GM21528 (cell line): ENCODE data around the gene ADAM23.
"Not testable (repeated sequence)": the region's sequence is repeated elsewhere in the genome, so short reads cannot be mapped to it uniquely, and the experiment has no call there.

Experiments
- ATAC-seq: cut with Tn5 transposase; IDR thresholded peaks from one replicate; pipeline ENCODE4 v1.9.1; 2021; ENCODE audit warnings: mild to moderate bottlenecking, moderate library complexity; ENCODE audit not compliant: unreplicated experiment, low FRiP score

The ADAM23 gene, protein sequence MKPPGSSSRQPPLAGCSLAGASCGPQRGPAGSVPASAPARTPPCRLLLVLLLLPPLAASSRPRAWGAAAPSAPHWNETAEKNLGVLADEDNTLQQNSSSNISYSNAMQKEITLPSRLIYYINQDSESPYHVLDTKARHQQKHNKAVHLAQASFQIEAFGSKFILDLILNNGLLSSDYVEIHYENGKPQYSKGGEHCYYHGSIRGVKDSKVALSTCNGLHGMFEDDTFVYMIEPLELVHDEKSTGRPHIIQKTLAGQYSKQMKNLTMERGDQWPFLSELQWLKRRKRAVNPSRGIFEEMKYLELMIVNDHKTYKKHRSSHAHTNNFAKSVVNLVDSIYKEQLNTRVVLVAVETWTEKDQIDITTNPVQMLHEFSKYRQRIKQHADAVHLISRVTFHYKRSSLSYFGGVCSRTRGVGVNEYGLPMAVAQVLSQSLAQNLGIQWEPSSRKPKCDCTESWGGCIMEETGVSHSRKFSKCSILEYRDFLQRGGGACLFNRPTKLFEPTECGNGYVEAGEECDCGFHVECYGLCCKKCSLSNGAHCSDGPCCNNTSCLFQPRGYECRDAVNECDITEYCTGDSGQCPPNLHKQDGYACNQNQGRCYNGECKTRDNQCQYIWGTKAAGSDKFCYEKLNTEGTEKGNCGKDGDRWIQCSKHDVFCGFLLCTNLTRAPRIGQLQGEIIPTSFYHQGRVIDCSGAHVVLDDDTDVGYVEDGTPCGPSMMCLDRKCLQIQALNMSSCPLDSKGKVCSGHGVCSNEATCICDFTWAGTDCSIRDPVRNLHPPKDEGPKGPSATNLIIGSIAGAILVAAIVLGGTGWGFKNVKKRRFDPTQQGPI

DNA sequence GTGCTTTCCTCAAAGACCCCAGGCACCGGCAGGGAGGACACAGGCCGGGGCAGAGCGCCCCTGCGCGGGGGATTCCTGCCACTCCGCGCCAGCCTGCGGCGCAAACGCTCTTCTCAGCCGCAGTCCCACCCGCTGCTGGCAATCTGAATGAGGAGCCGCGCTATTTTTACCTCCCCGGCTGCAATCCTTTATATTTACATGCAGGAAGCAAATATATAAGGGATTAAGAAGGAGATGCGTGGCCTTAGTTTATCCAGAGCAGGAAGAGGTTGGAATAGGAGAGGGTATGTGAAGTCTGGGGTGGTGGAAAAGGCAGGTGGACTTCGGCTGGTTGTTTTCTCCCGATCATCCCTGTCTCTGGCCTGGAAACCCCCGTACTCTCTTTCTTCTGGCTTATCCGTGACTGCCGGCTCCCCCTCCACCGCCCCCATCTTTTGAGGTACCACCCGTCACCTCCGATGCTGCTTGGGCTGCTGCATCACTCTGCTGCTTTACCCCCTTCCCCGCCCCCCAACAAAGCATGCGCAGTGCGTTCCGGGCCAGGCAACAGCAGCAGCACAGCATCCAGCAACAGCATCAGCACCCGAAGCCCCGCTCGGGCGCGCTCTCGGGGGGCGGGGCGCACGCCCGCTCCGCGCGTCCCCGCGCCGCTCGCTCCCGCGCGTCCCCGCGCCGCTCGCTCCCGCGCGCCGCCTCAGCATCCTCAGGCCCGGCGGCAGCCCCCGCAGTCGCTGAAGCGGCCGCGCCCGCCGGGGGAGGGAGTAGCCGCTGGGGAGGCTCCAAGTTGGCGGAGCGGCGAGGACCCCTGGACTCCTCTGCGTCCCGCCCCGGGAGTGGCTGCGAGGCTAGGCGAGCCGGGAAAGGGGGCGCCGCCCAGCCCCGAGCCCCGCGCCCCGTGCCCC, at the start of gene ADAM23:
ADAM23 (plus strand) TSS at position 700 of the 902 bp plus-strand sequence. CDS start 335 bp downstream, outside the sequence.
- ATAC-seq: peak; percentile 59

DNA sequence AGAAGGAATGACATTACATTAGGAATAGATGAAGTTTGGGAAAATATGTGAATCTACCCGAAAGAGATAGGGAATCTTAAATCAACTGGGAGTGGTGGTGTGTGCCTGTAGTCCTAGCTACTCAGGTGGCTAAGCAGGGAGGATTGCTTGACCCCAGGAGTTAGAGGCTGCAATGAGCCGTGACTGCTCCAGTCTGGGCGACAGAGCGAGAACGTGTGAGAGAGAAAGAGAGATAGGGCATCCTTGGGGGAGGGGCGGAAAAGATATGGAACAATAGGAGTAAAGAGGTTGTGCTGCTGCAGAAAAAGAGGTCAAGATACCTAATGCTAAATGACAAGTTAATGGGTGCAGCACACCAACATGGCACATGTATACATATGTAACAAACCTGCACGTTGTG, 47.1 kb upstream of the ADAM23 start:
- ATAC-seq: no peak

DNA sequence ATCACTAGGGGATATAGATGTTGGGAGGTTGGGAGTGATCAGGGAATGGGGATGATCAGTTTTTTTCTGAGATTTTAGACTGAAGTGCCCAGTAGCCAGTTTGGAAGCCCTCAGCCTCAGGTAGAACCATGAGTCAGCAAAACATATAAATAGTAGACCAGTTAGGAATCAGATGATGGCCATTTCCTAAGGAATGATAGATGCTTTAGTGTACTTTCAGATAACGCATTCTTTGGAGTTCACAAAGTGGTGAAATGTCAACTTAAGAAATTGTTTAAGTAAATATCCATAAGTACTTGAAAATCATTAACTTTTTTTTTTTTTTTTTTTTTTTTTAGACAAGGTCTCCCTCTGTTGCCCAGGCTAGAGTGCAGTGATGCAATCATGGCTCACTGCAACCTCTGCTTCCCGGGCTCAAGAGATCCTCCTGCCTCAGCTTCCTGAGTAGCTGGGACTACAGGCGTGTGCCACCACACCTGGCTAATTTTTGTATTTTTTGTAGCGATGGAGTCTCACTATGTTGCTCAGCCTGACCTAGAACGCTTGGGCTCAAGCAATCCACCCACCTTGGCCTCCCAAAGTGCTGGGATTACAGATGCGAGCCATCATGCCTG, 40.3 kb upstream of the ADAM23 start:
- ATAC-seq: not testable (repeated sequence)

DNA sequence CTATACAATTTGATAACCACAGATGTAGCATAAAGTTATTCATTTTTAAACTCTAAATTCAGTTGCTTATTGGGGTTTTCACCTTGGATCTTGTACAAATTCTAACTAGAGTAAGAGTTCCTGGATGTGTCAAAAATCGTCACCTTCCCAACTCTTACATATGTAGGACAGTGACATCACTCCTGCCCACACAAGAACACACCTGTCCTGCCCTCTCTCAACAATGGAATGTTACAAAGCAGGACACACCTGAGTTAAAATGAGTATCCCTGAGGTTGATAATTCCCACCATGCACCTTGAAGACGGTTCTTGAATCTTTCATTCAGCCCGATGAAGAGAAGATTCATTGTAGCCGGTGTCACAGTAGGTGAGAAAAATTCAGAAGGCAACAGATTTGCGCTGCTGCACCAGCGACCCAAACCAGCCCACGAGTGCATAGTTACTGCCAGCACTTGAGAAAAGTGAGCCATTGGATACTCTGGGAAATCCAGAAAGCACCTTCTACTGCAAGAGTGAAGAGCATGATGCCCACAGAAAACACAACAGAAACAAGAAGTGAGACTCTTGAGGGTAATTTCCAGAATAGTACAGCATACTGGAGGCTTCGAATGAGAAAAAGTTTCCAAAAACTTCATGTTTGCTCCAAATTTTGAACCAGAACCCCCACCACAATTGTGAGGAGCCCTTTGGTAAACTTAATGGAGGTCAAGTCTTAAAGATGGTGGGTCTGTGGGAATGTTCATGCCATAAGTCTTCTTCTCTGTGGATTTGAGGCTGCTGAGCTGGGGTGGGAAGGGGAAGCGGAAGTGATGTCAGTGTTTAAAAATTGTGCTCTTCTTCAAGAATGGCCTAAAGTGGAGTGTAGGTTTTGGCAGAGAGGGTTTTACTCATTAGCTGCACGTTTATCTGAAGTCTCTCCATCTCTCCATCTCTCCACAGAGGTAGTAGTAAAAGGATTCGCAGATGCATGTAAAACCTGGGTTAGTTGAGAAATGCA, 34.7 kb upstream of the ADAM23 start:
- peak; percentile 90 for ATAC-seq

DNA sequence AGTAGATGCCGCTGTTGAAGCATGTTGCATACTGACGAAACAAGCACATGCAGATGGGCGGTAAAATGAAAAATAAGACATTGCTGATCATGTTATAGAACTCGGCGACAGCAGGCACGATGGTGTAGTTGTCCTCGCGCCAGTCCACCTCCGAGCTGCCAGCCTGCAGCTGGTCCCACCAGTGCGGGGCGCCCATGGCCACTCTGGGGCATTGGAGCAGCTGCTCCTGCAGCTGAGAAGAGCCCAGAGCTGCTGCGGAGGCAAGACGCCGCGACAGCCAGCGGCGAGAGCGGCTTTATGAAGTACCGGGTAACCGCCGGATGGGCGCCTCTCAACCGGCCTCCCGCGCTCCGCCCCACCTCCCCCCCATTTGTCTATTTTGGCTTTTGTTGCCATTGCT, 32.6 kb upstream of the ADAM23 start:
- ATAC-seq: no peak

DNA sequence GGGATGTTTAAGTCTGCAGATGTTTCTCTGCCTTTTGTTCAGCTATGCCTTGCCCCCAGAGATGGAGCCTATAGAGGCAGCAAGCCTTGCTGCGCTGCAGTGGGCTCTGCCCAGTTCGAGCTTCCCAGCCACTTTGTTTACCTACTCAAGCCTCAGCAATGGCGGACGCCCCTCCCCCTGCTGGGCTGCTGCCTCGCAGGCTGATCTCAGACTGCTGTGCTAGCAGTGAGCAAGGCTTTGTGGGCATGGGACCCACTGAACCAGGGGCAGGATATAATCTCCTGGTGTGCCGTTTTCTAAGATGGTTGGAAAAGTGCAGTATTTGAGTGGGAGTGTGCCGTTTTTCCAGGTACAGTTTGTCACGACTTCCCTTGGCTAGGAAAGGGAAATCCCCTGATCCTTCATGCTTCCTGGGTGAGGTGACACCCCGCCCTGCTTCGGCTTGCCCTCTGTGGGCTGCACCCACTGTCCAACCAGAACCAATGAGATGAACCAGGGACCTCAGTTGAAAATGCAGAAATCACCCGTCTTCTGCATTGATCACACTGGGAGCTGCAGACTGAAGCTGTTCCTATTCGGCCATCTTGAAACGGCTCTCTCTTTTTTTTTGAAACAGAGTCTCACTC, 27.6 kb upstream of the ADAM23 start:
- no peak for ATAC-seq

DNA sequence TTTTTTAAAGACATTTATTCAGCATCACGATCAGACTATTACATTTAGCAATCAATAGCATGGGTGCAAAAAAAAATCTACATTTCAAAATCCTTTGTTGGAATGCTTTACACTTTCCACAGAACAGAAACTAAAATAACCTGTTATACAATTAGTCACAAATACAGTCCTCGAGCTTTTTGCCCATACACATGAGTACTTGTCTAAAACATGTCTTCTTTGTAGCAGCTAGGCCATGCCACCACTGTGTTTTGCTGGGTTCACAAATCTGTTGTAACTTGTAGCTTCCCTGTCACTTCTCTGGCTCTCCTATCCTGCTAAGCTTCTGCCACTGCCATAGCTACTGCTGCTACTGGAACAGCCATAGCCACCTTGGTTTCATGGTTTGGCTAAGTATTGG, 24.4 kb upstream of the ADAM23 start:
- no peak for ATAC-seq

DNA sequence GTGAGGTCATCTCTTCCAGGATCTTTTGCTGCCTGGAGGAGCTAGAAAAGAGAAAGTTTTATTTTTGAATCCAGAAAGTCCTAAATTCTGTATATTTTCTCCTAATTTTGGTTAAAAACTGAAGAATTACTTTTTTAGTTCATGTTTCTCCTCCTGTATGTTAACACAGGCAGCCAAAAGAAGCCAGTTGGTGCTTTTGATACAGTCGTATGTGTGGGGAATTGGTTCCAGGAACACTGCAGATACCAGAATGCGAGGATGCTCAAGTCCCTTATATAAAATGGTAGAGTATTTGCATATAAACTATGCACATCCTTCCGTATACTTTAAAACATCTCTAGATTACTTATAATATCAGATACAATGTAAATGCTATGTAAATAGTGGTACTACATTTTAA, 22.6 kb upstream of the ADAM23 start:
- ATAC-seq: no peak

DNA sequence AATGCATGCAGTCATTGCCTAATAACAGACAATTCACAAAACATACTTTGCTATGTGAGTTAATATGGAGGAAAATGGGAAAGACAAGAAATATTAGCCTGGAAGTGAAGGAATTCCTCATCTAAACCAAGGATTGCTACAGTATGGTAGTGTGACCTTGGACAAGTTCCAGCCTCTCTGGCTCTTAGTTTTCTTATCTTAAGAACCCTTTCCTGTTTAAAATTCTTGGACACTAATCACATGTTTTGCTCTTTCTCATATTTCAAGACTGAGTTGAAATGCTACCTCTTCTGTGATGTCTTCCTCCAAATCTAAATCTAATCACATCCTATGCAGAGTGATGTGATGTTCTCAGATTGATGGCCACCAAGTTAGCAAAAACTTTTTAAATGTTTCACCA, 20.8 kb upstream of the ADAM23 start:
- no peak for ATAC-seq

DNA sequence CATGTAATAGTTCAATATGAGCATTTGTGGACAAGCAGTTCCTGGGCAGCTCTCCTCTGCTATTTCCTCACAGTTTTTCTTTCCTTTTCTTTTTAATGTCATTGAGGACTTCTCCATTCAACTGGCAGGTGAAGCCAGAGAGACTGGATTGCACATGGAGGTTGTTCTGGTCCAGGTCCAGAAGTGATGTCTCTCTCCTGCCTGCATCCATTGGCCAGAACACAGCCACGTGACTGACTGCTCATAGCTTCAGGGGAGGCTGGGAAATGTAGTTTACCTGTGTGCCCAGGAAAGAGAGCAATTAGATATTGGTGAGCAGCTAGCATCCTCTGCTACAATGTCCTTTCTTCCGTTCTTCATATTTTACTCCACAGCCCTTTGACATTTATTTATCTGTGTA, 20.2 kb upstream of the ADAM23 start:
- no peak for ATAC-seq

DNA sequence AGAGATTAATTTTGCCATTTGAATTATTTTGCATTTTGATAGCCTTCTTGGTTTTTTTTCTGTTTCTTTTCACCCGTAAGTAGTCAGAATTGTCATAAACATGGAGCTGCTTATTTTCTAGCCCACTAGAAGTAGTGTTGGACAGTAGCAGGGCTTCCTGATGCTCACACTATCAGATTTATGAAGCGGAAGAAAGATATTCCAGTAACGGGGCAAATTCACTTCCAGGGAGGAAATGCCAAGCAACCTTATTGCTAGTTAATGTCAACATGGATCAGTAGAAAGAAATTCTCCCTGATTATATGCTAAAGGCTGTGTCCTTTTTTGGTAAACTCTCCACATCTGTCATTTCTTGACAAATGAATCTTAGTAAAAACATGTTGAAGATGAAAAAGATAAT, 19.2 kb upstream of the ADAM23 start:
- ATAC-seq: no peak

DNA sequence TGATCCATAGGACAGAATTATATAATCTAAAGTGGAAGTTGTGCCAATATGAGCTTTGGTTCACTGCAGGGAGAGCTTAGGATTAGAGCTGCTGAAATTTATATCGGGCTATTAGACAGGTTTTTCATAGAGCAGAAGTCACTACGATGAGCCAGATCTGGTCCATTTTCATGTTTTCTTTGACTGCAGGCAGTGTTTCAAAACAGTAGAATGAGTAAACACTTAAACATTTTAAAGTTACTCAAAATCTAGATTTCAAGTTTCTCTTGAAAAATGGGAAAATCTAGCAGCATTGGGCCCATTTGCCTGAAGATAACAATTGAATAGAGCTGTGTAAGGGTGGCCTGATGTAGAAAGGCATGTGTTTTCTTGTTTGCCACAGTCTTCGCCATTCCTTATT, 14.5 kb upstream of the ADAM23 start:
- no peak for ATAC-seq

DNA sequence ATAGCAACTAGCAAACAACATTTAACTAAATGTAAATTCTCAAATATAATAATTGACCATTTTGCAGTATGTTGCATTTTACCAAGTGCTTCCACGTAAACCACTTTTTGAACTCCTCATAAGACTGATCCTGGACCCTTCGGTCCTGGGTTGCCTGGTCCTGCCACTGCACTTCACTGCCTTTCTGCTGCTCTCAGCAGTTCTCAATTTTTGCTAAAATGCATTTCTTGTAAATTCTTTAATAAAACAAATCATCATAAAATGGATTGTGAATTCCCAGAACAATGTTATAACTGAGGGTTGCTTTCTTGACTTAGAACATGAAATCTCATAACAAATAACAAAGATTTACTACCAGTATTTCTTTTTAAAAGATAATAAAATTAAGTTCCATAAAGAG, 12.9 kb upstream of the ADAM23 start:
- ATAC-seq: no peak

DNA sequence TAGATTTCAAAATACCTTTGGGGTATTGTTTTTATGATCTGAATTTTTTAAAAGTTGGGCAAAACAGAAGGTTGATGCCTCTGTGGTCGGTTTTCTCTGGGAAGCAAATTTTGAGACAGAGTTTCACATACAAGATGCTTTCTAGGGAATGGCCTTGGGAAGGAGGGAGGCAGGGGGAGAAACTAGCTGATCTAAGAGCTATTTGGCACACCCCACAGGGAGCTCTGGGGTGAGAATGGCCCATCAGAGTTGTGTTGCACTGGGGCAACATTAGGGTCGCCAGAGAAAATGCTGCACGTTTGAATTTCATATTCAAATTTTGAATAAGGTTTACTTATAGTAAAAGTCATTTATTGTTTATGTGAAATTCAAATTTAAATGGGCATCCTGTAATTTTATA, 11.9 kb upstream of the ADAM23 start:
- ATAC-seq: no peak

DNA sequence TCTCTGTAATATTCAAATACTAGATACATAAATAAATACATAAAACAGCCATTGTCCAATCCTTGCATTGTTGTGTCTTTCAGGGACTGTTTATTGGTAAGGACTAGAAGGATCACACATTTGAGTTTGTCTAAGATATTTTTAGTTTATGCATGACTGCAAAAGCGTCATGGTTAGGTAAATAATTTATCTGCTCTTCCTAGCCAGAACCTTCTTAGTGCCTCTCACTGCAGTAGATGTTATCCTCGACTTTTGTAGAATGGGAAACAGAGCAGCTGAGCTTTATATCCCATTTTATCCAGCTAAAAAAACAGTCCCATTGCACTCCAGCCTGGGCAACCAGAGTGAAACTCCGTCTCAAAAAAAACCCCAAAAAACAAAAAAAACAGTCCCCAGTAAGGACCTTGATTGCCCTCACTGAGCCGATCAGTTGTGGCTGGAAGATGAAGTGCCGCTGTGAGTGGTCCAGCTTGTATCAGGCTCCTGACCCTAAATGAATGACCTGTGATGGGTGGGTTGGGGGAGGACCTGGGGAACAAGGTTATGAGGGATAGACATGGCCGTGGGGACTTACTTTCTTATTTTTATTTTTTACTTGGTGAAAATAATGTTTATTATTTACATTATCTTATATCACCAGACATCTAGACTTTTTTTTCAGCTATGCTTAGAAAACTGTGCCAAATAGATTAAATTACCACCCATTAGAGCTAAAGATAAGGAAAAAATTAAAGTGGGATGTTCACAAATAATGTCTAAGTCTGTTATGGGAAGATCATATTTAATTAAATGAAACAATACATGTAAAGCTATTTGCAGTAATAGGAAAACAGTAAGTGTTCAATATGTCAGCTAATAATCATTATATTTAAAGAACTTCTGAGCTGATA, 10.9 kb upstream of the ADAM23 start:
- ATAC-seq: no peak

DNA sequence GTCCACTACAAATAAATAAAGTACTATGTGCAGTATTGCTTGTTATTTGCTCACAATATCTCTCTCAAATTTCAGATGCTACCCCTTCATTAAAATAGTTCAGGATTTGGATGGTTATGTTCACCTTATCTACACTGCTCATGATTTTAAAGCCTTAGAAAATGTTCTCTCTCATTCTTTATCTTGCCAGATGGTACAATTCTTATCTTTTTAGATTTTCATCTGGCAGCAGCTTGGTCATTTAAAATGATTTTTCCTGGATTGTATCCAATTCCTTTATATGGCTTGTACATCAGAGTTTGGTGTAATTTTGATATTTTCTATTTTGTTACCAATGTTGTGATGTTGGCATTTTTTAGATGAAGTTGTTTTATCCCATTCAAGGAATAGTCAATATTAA, 10.1 kb upstream of the ADAM23 start:
- no peak for ATAC-seq

DNA sequence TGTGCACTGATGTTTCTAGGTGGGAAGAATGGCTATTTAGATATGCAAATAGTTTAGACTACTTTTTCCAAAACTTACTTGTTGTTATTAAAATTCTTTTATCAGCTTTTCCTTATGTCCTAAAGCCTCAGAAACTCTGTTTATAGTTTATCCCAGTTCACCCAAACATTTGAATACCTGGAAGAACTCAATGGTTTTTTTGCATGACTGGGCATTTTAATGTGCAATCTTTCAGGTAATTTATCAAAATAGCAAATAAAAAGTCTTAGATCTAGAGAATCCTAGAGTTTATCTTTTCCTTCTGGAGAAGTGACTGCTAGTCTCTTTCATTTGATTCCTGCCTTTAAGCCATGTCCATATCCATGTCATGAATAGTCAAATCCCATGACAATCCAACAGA, 9.6 kb upstream of the ADAM23 start:
- ATAC-seq: no peak

DNA sequence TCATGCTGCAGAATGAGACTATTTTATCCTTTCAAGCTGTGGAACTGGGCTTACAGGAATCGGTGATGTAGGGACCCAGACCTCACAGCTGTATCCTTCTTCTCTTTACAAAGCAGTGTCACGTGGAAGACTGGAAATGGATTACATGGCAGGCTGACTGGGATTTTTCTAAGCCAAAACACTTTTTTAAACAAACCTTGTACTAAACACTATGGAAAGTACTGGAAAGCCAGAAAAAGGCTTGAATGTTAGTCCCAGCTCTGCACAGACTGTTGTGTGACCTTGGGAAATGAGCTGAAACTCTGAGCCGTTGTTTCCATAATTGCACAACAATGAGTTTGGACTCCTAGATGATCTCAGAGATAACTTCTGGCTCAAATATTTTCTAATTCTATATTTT, 7.6 kb upstream of the ADAM23 start:
- ATAC-seq: no peak
